AG08396 (cell line): ENCODE results near the gene PLCB4.

ENCODE experiments used
- DNase-seq: peaks from one replicate; pipeline ENCODE4 v3.0.0; 2012; ENCODE audit warnings: low spot score, mixed read lengths

PLCB4 gene

GRCh38 chr20:9498322-9498721 is 429.4 kb downstream of the PLCB4 start:
- no peak for DNase-seq

GRCh38 chr20:9499126-9499899 is 430.4 kb downstream of the PLCB4 start:
- DNase-seq = no peak

- DNase-seq = no peak
These were observed 431.2 kb downstream of the PLCB4 start for GRCh38 chr20:9500121-9500520.

- no peak for DNase-seq
These were observed 432.6 kb downstream of the PLCB4 start for GRCh38 chr20:9501473-9501872.

GRCh38 chr20:9503526-9504245 is 434.8 kb downstream of the PLCB4 start:
- peak; percentile 66 for DNase-seq

GRCh38 chr20:9506280-9506821 is 437.5 kb downstream of the PLCB4 start:
- DNase-seq = no peak

- DNase-seq = no peak
These were observed 438.1 kb downstream of the PLCB4 start for GRCh38 chr20:9506964-9507369.

GRCh38 chr20:9507544-9508239 is 438.8 kb downstream of the PLCB4 start:
- DNase-seq = no peak

GRCh38 chr20:9508240-9508661 is 439.4 kb downstream of the PLCB4 start:
- DNase-seq = no peak

GRCh38 chr20:9508696-9509178 is 439.9 kb downstream of the PLCB4 start:
- no peak for DNase-seq

- DNase-seq = no peak
These were observed 440.4 kb downstream of the PLCB4 start for GRCh38 chr20:9509246-9509645.

- DNase-seq = no peak
These were observed 442.0 kb downstream of the PLCB4 start for GRCh38 chr20:9510911-9511310.

GRCh38 chr20:9514072-9514460 is 445.2 kb downstream of the PLCB4 start:
- no peak for DNase-seq

GRCh38 chr20:9514461-9515213 is 445.8 kb downstream of the PLCB4 start, which contains the start of gene LAMP5:
TSS of gene LAMP5 (plus strand) at chr20:9514590. CDS start at chr20:9514853, 263 bp downstream.
- DNase-seq = peak; percentile 65

GRCh38 chr20:9515214-9515585 is 446.3 kb downstream of the PLCB4 start:
- DNase-seq = no peak

- no peak for DNase-seq
These were observed 446.9 kb downstream of the PLCB4 start for GRCh38 chr20:9515741-9516233.

- DNase-seq = peak; percentile 39
These were observed 447.5 kb downstream of the PLCB4 start for GRCh38 chr20:9516234-9516871.

GRCh38 chr20:9517297-9518162 is 448.6 kb downstream of the PLCB4 start:
- no peak for DNase-seq

- no peak for DNase-seq
These were observed 449.8 kb downstream of the PLCB4 start for GRCh38 chr20:9518576-9519175.
